Measurements from ENCODE around the gene CPAMD8. TPM values are rescaled to one million over a fixed set of nuclear protein-coding genes. Genes with fewer than 3 reads are reported as not detected.

CPAMD8 gene
- total RNA-seq, 6 experiments from 2014 or later: 0.90 to 1.8 (median 1.2) TPM

- intact Hi-C loops (cut with DNase I): no loop called here
- DNase-seq: peak; percentile 83 to 93 (median 91)
- peaks cover 0 to 7% of the 10 kb centered on the region in 2 donors for H3K27me3 ChIP-seq
Measured at GRCh38 chr19:16897029-16897855, 129.4 kb downstream of the CPAMD8 start.

GRCh38 chr19:16896146-16897028 lies 130.2 kb downstream of the CPAMD8 start:
- Histone ChIP-seq H3K4me1 (peaks cover 0 to 7% (median 0%) of the 10 kb centered on the region in 4 donors), H3K27ac (peak overlapping the region in 1 of 3 donors; percentile 28), H3K4me3 (peak overlapping the region; percentile 23 to 43 (median 33)), H3K27me3 (peaks cover 0 to 7% of the 10 kb centered on the region in 2 donors), H3K9me3 (no peaks in the 10 kb centered on the region), H3K36me3 (no peaks in the 10 kb centered on the region)
- ATAC-seq (no peak), DNase-seq (no peak)
- 2% methylated on average over 20 of the region's 66 CpGs for WGBS (ENCODE audit: insufficient coverage, low coverage, low lambda C conversion rate, missing lambda C conversion rate)
- intact Hi-C loops (cut with DNase I): no loop called here
- TF ChIP-seq POLR2A (IDR thresholded peaks at IDR 0.05): peak; percentile 43
- TF ChIP-seq, protein P1, sequence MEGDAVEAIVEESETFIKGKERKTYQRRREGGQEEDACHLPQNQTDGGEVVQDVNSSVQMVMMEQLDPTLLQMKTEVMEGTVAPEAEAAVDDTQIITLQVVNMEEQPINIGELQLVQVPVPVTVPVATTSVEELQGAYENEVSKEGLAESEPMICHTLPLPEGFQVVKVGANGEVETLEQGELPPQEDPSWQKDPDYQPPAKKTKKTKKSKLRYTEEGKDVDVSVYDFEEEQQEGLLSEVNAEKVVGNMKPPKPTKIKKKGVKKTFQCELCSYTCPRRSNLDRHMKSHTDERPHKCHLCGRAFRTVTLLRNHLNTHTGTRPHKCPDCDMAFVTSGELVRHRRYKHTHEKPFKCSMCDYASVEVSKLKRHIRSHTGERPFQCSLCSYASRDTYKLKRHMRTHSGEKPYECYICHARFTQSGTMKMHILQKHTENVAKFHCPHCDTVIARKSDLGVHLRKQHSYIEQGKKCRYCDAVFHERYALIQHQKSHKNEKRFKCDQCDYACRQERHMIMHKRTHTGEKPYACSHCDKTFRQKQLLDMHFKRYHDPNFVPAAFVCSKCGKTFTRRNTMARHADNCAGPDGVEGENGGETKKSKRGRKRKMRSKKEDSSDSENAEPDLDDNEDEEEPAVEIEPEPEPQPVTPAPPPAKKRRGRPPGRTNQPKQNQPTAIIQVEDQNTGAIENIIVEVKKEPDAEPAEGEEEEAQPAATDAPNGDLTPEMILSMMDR (IDR thresholded peaks at IDR 0.05): no peak

More at GRCh38 chr19:16897029-16897855, 129.4 kb downstream of the CPAMD8 start:
- peak overlapping the region in 1 of 3 donors; percentile 51 for H3K27ac ChIP-seq
- no peaks in the 10 kb centered on the region for H3K9me3 ChIP-seq
- H3K4me1 ChIP-seq: peaks cover 0 to 7% (median 0%) of the 10 kb centered on the region in 4 donors
- 5% methylated on average over 53 of the region's 68 CpGs for WGBS (ENCODE audit: insufficient coverage, low coverage, low lambda C conversion rate, missing lambda C conversion rate)
- peak; percentile 84 to 86 (median 85) for ATAC-seq
- TF ChIP-seq, protein P1 (IDR thresholded peaks at IDR 0.05): no peak
- TF ChIP-seq POLR2A (IDR thresholded peaks at IDR 0.05): no peak
- peak overlapping the region; percentile 36 to 44 (median 39) for H3K4me3 ChIP-seq
- H3K36me3 ChIP-seq: no peaks in the 10 kb centered on the region

DNA sequence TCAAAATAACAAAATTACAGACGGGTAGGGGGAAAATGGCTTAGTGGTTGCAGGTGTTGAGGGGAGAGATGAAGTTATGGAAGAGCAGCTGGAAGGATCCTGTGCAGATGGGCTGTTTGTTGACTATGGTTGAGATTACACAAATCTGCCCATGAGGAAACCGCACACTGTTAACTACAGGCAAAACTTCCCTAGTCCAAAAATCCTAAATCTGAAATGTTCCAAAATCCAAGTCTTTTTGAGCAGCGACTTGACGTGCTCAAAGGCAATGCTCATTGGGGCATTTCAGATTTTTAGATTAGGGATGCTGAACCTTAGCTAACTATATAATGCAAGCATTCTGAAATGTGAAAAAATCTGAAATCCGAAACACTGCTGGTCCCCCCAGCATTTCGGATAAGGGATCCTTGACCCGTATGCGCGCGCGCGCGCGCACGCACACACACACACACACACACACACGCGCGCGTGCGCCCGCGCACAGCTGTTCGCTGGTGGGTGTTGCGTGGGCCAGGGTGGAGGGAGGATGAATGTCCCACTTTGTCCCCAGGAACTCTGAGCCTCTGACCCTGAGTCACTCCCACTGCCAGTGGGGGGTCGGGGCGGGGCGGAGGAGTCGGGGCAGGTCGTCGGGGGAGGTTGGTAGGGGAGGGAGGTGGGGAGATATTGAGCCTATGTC lies 131.0 kb downstream of the CPAMD8 start:
- 51% methylated on average over 18 of the region's 30 CpGs for WGBS (ENCODE audit: insufficient coverage, low coverage, low lambda C conversion rate, missing lambda C conversion rate)
- TF ChIP-seq POLR2A (IDR thresholded peaks at IDR 0.05): no peak
- TF ChIP-seq, protein P1 (IDR thresholded peaks at IDR 0.05): no peak
- H3K4me3 ChIP-seq: no peak overlapping the region
- H3K27me3 ChIP-seq: peaks cover 0 to 7% of the 10 kb centered on the region in 2 donors
- H3K4me1 ChIP-seq: peaks cover 0 to 7% (median 0%) of the 10 kb centered on the region in 4 donors
- no peaks in the 10 kb centered on the region for H3K9me3 ChIP-seq
- no peak overlapping the region for H3K27ac ChIP-seq
- DNase-seq (no peak), ATAC-seq (no peak)
- no peaks in the 10 kb centered on the region for H3K36me3 ChIP-seq
- intact Hi-C loops (cut with DNase I): no loop called here

DNA sequence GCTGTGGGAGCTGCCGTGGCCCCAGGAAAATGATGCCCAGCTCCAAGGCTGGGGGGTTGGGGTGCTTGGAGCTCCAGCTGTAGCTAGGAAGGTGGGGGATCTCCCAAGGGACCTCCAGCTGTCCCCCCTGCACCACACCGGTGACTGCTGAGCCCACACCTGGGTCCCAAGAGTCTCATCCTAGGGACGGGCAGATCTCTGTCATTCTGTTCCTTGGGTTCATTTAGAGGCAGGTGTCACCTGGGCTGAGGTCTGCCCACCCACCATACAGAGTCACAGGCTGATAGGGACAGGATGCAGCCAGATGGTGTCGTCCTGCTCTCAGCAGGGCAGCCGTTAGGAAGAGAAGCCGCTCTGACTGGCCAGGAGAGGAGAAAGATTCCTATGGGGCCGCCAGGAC lies 132.5 kb downstream of the CPAMD8 start:
- WGBS (ENCODE audit: insufficient coverage, low coverage, low lambda C conversion rate, missing lambda C conversion rate): no CpG with 5 or more reads among the region's 7 CpGs
- Histone ChIP-seq H3K9me3 (no peaks in the 10 kb centered on the region), H3K36me3 (no peaks in the 10 kb centered on the region), H3K27me3 (peaks cover 0 to 7% of the 10 kb centered on the region in 2 donors), H3K27ac (no peak overlapping the region), H3K4me1 (peaks cover 0 to 7% (median 0%) of the 10 kb centered on the region in 4 donors), H3K4me3 (no peak overlapping the region)
- no peak for ATAC-seq
- DNase-seq: no peak
- intact Hi-C loops (cut with DNase I): no loop called here
- no peak for TF ChIP-seq POLR2A (IDR thresholded peaks at IDR 0.05)
- TF ChIP-seq, protein P1 (IDR thresholded peaks at IDR 0.05): no peak

Data from right lobe of liver (tissue), 6 donors.